HFF-Myc (cell line): ENCODE data around the gene GAK.

ENCODE experiments used
- DNase-seq: peaks from one replicate; pipeline ENCODE4 v3.0.0-alpha.2; 2011; ENCODE audit warnings: low read depth; ENCODE audit errors: extremely low read depth
- H3K4me3 ChIP-seq: replicated peaks from 2 replicates; pipeline ENCODE4 v1.5.1; 2011; ENCODE audit warnings: low read depth, mild to moderate bottlenecking, control low read depth, low read length
- TF ChIP-seq, protein P1 (sequence below): IDR thresholded peaks from 2 replicates; pipeline ENCODE4 v1.5.1; 2012; ENCODE audit warnings: mild to moderate bottlenecking, low read depth, low read length, control low read depth; ENCODE audit errors: missing control alignments

Gene GAK

DNA sequence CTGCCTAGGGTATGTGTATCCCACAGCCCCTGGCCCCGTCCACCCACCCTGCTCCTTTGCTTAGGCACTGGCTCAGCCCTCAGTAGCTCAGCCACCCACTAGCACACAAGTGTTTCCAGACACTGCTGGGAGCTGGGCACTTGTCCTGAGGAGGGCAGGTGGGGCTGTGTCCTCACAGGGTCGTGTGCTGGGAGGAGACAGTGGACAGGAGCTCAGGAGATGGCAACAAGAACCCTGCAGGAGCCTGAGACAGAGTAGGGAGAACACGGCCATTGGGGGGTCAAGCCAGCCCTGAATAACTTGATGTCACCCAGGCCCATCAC, 100.7 kb downstream of the GAK start:
- TF ChIP-seq, protein P1, sequence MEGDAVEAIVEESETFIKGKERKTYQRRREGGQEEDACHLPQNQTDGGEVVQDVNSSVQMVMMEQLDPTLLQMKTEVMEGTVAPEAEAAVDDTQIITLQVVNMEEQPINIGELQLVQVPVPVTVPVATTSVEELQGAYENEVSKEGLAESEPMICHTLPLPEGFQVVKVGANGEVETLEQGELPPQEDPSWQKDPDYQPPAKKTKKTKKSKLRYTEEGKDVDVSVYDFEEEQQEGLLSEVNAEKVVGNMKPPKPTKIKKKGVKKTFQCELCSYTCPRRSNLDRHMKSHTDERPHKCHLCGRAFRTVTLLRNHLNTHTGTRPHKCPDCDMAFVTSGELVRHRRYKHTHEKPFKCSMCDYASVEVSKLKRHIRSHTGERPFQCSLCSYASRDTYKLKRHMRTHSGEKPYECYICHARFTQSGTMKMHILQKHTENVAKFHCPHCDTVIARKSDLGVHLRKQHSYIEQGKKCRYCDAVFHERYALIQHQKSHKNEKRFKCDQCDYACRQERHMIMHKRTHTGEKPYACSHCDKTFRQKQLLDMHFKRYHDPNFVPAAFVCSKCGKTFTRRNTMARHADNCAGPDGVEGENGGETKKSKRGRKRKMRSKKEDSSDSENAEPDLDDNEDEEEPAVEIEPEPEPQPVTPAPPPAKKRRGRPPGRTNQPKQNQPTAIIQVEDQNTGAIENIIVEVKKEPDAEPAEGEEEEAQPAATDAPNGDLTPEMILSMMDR = no peak

DNA sequence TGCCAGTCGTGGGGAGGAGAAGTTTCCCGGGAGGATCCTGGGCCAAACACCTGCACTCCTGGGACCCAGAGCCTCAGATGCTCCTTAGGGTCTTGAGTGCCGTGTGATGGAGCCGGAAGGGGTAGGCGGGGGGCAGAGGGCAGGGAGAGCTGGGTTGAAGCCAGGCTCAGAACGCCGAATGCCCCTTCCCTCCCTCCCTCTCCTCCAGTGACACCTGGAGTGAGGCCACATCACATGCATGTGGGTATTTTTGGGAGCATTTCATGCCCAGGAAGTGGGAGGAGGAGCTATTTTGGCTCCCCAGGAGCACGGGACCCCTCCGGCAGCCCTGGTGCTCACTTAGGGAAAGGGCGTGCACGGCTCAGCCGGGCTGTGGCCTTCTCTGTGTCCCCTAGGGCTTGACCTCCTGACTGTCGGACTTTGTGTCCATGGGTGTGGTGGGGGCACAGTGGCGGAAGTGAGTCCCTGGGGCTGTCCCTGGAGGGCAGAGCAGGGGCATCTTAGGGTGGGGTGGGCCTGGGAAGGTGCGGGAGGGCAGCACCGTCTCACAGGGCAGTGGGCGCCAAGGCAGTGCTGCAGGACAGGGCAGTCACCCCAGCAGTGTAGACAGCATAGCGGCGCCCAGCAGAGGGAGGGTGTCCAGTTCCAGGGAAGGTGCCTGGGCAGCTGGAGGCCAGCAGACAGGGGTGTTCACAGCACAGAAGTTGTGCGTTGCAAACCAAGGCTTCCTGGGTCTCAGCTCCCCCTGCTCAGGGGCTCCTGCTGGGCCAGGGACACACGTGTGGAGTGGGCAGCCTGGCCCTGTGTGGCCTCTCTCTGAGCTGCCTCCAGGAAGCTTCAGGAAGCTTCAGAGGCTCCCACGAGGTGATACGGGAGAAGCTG, 101.3 kb downstream of the GAK start:
- no peak for DNase-seq
- TF ChIP-seq, protein P1 = no peak
- H3K4me3 ChIP-seq = no peak overlapping the region

More for the DNA sequence above, 100.7 kb downstream of the GAK start:
- no peak overlapping the region for H3K4me3 ChIP-seq
- no peak for DNase-seq

DNA sequence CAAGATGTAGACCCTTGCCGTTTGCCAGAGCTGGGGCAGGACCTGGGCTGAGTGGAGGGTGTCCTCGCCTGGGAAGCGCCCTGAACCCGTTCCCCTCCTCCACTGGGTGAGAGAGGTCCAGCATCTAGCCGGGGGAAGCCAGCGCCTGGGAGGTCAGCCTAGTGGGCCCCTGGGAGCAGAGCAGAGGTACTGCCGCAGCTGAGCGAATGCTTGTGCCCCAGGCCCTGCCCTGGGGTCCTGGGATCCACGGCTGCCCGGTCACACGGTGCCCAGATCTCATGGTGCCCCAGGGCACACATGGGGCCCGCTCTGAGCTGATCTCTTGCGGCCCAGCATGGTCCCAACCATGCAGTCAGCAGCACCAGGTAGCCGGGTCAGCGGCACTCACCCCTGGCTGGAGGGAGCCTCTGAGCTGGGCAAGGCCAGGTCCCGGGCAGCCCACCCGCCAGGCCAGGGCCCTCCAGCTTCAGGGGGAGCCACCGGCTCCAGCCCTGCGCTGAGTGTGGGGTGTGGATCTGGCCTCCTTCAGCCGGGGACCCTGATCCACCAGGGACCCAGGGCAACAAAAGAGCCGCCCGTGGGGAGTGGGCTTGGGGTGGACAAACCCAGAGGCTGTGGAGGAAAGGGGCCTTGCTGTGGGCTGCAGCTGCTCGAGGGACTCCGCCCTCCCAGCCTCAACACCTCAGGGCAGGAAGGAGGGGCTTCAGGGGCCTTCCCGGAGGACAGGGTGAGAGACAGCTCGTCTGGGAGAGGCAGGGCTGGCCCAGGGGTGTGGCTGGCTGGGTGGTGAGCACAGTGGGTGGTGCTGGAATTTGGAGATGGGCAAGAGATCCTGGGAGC, 102.1 kb downstream of the GAK start:
- DNase-seq = no peak
- no peak overlapping the region for H3K4me3 ChIP-seq
- TF ChIP-seq, protein P1 = no peak

DNA sequence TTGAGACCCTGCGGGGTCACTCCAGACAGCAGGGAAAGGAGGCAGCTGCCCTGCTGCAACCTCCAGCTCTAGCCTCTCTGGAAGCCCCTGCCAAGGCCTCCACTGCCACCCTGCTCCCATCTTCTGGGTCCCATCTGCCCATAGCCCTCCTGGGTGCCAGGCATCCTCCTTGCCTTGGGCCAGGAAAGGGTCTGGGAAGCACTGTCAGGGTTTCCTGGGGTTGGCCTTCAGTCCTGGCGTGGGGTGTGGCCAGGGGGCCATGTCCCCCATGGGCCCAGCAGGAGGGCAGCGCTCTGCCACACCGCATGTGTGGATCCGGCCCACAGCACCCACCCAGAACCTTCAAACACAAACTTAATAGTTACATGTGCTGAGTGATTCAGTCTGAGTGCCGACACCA, 102.8 kb downstream of the GAK start:
- H3K4me3 ChIP-seq = no peak overlapping the region
- TF ChIP-seq, protein P1 = no peak
- no peak for DNase-seq

DNA sequence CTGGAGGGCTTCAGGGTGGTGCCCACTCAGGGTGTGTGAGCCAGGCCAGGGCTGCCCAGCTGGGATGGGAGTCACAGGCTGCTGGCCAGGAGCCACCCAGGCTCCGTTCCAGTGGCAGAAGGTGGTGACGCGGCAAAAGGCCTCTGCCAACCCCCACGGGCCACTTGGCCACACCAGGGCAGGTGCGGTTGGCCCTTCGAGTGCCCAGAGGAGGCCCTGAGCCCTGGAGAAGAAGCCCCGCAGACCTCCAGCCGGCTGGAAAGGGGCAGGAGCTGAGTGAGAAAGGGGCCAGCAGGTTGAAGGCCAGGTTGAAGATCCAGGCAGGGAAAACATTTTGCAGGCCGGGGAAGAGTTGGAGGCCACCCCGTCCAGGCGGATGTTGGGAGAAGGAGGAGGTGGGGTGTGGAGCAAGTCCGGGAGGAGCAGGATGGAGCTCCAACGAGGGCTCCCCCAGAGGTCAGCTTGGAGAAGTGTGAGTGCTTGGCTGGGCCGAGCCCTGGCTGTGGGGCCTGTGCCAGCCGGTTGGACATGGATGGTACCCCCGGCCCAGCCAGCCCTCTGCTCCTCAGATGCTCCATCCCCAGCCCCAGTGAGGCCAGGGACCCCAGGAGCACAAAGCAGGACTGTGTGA, 103.4 kb downstream of the GAK start:
- H3K4me3 ChIP-seq = no peak overlapping the region
- DNase-seq = no peak
- TF ChIP-seq, protein P1 = peak; percentile 15

DNA sequence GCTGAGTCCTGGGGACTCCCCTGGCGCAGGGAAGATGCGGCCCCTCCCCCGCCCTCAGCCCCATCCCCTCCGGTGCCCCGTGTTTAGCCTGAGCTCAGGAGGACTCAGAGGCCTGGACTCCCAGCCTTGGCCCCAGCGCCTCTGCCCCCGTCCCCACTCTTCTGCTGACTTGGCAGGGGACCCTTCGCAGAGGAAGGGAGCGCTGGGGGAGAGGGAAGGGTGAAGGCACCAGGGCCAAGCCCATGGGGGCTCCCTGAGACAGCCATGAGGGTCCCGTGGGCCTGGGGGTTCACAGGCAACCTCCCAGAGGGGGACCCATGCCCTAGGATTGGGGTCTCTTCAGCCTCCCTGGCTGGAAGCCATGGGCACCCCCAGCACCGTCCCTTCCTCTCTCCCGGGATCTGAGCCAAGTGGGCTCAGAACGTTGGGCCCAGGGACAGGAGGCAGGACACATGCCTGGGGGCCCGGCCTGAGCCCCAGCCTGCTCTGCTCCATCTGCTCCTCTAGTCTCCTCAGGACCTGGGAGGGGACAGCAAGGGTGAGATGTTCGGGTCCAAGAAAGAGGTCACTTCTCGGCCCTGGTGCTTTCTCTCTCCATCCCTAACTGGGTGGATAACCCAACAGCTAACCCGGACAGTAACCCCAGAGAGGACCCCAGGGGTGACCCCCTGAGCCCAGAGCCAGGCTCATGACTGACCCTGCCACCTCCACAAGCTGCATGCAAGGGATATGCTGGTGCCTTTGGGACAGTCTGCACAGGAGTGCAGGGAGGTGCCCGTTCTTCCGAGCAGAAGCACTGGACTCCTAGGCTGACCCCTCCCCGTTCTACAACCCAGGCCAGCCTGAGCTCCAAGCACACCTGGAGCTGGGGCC, 104.7 kb downstream of the GAK start:
- H3K4me3 ChIP-seq = no peak overlapping the region
- TF ChIP-seq, protein P1 = no peak
- no peak for DNase-seq
